Fibroblast of pulmonary artery (primary cell): ENCODE results near the gene MT1B.

Source experiments
- DNase-seq: peaks from one replicate; pipeline ENCODE4 v3.0.0-alpha.2; 2010; ENCODE audit warnings: low read depth
- H3K4me3 ChIP-seq: replicated peaks from 2 replicates; pipeline ENCODE4 v1.5.1; 2011; ENCODE audit warnings: low read depth, mild to moderate bottlenecking, control low read depth, low read length, moderate library complexity
- TF ChIP-seq, protein P1 (sequence below): IDR thresholded peaks from 2 replicates; pipeline ENCODE4 v1.5.1; 2011; ENCODE audit warnings: mild to moderate bottlenecking, control low read depth, low read length, inconsistent platforms; ENCODE audit errors: missing control alignments

The MT1B gene

DNA sequence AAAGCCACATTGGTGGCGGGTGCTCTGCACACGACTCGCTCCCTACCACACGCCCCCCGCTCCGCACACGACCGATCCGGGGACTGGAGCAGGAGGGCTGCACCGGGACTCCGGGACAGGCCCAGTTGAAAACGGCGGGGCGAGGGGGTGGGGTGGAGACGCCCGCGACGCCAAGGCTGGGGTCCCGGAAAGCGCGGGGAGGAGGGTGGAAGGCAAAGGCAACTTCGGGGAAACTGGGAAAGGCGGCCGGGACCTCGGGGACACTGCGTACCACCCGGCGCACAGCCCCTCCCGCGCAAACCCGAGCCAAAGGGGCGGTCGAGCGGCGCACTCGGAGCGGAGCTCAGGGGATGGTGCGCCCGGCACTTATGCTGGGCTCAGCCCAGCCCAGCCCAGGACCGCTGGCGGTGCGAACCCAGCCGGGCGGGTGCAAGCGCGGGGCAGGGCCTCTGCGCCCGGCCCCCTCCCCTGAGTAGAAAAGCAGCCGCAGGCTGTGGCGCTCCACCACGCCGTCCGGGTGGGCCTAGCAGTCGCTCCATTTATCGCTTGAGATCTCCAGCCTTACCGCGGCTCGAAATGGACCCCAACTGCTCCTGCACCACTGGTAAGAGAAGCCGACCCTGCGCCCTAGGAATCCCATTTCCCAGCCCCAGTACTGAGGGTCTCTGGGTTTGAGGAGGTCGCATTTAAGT is 19.4 kb upstream of the MT1B start, which contains the start of gene MT1M:
Gene MT1M, plus strand, starts transcription at position 504 of the 692 bp plus-strand sequence. Its CDS starts 73 bp downstream, at position 577.
- TF ChIP-seq, protein P1, sequence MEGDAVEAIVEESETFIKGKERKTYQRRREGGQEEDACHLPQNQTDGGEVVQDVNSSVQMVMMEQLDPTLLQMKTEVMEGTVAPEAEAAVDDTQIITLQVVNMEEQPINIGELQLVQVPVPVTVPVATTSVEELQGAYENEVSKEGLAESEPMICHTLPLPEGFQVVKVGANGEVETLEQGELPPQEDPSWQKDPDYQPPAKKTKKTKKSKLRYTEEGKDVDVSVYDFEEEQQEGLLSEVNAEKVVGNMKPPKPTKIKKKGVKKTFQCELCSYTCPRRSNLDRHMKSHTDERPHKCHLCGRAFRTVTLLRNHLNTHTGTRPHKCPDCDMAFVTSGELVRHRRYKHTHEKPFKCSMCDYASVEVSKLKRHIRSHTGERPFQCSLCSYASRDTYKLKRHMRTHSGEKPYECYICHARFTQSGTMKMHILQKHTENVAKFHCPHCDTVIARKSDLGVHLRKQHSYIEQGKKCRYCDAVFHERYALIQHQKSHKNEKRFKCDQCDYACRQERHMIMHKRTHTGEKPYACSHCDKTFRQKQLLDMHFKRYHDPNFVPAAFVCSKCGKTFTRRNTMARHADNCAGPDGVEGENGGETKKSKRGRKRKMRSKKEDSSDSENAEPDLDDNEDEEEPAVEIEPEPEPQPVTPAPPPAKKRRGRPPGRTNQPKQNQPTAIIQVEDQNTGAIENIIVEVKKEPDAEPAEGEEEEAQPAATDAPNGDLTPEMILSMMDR: no peak
- no peak for DNase-seq
- H3K4me3 ChIP-seq: peak within 1 kb of the TSS; percentile 43

DNA sequence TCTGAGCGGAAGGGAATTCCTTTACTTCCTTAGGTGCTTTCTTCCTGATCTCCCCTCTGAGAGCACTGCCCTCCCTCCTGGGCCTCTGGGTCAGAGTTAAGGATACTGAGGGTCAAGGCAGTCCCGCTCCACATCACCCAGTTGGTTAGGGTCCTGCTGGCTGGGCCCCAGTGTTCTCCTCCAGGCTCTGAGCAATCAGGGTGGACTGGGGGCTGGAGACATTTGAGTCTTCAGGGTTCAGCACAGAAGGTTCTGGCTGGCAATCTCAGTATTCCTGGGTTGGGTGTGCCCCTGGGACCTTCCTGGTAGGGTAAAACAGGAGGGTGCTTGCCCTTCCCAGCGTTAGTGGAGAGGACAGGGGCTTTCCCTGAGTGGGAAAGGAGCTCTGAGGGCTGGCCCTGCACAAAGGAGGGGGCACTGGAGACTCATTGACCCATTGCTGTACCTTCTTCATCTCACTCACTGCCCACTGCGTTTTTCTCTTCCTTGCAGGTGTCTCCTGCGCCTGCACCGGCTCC is 18.8 kb upstream of the MT1B start:
- no peak for DNase-seq
- TF ChIP-seq, protein P1: no peak
- peak overlapping the region; percentile 43 for H3K4me3 ChIP-seq

DNA sequence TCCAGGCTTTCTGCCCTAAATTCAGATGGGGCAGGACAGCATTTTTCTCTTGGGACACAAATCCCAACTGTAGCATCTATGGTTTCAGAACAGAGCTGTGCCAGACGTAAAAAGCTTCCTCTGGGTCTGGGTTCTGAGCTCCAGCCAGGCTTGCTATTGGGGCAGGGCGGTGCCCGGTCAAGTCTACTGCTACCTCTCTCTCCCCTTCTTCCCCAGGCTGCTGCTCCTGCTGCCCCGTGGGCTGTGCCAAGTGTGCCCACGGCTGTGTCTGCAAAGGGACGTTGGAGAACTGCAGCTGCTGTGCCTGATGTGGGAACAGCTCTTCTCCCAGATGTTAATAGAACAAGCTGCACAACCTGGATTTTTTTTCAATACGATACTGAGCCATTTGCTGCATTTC is 18.2 kb upstream of the MT1B start:
- TF ChIP-seq, protein P1: no peak
- no peak for DNase-seq
- no peak overlapping the region for H3K4me3 ChIP-seq

DNA sequence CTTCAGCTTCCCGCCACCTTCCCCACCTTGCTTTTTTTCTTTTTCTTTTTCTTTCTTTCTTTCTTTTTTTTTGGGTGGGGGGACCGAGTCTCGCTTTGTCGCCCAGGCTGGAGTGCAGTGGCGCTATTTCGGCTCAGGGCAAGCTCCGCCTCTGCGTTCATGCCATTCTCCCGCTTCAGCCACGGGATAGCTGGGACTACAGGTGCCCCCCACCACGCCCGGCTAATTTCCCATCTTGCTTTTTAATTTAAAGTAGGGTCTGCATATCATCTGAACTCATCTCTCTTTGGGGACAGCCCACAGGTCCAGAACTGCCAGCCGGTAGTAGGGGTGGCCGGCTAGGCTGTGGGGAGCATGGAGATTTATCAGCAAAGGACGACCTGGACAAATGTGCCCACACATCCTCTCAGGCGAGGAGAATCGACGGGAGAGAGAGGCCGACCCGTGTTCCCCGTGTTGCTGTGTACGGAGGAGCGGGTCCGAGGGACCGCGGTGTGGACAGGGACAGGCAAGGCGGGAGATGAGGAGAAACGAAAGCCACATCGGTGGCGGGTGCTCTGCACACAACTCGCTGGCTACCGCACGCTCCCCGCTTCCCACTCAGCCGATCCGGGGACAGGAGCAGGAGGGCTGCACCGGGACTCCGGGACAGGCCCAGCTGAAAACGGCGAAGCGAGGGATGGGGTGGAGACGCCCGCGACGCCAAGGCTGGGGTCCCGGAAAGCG is 16.8 kb upstream of the MT1B start:
- TF ChIP-seq, protein P1: no peak
- no peak for DNase-seq

DNA sequence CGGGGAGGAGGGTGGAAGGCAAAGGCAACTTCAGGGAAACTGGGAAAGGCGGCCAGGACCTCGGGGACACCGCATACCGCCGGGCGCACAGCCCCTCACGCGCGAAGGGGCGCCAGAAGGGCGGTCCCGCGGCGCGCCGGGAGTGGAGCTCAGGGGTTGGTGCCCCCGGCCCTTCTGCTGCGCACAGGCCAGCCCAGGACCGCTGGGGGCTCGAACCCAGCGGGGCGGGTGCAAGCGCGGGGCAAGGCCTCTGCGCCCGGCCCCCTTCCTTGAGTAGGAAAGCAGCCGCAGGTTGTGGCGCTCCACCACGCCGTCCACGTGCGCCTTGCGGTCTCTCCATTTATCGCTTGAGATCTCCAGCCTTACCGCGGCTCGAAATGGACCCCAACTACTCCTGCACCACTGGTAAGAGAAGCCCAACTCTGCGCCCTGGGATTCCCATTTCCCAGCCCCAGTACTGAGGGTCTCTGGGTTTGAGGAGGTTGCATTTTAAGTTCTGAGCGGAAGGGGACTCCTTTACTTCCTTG is 16.2 kb upstream of the MT1B start:
- peak overlapping the region; percentile 22 for H3K4me3 ChIP-seq
- DNase-seq: no peak
- TF ChIP-seq, protein P1: no peak

More for the DNA sequence above, 16.8 kb upstream of the MT1B start:
- peak overlapping the region; percentile 22 for H3K4me3 ChIP-seq

DNA sequence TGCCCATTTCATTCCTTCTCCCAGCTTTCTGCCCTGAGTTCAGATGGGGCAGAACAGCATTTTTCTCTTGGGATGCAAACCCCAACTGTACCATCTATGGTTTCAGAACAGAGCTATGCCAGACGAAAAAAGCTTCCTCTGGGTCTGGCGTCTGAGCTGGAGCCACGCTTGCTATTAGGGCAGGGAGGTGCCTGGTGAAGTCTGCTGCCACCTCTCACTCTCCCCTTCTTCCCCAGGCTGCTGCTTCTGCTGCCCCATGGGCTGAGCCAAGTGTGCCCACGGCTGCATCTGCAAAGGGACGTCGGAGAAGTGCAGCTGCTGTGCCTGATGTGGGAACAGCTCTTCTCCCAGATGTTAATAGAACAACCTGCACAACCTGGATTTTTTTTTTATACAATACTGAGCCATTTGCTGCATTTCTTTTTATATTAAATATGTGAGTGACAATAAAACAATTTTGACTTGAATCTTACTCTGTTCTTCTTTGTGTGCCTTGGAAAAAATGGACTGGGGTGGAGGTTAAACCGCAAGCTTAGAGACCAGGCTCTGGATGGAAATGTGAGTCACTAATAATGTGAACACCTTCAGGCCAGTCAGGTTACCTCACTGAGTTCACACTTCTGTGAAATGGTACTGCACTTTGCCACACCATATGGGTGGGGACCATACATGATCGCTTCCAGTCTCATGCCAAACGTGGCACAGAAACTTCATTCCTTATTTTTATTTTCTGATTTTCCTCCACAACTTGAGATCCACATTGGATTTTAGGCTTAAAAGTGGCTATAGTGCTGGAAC is 14.9 kb upstream of the MT1B start:
- H3K4me3 ChIP-seq: no peak overlapping the region
- TF ChIP-seq, protein P1: no peak
- no peak for DNase-seq
